ENCODE measurements around the gene DIAPH2. TPM values are rescaled to one million over a fixed set of nuclear protein-coding genes. Genes with fewer than 3 reads are reported as not detected.
"Not testable (repeated sequence)": the region's sequence is repeated elsewhere in the genome, so short reads cannot be mapped to it uniquely, and the experiment has no call there.

DIAPH2 gene
- total RNA-seq, 4 donors from 2014 or later, result 10.3 to 36.6 (median 17.9) TPM

GRCh38 chrX:96729053-96729452 is 44.4 kb downstream of the DIAPH2 start:
- H3K36me3 ChIP-seq, result no peaks in the 10 kb centered on the region
- WGBS, 2 donors, result 50 to 75% methylated on average over 1 of the region's 1 CpG
- H3K27ac ChIP-seq, result no peak overlapping the region
- H3K27me3 ChIP-seq, result no peaks in the 10 kb centered on the region
- no peaks in the 10 kb centered on the region for H3K4me1 ChIP-seq
- H3K9me3 ChIP-seq, result no peaks in the 10 kb centered on the region
- intact Hi-C loops (cut with DNase I), result no loop called here
- H3K4me3 ChIP-seq, result no peak overlapping the region
- no peak for DNase-seq
- TF ChIP-seq CTCF (IDR thresholded peaks at IDR 0.05), result no peak

GRCh38 chrX:96729868-96730643 is 45.4 kb downstream of the DIAPH2 start:
- intact Hi-C loops (cut with DNase I), result no loop called here
- 69 to 88% methylated on average over 2 of the region's 2 CpGs for WGBS, 2 donors

GRCh38 chrX:96731000-96731399 is 46.4 kb downstream of the DIAPH2 start:
- DNase-seq; intact Hi-C loops (cut with DNase I); H3K36me3 ChIP-seq; H3K27ac ChIP-seq; H3K4me3 ChIP-seq; H3K9me3 ChIP-seq; H3K27me3 ChIP-seq; H3K4me1 ChIP-seq: not testable (repeated sequence)
- 88 to 93% methylated on average over 3 of the region's 3 CpGs for WGBS, 2 donors

More at GRCh38 chrX:96729868-96730643, 45.4 kb downstream of the DIAPH2 start:
- no peaks in the 10 kb centered on the region for H3K36me3 ChIP-seq
- TF ChIP-seq CTCF (IDR thresholded peaks at IDR 0.05) (no peak), POLR2A (IDR thresholded peaks at IDR 0.05) (no peak)
- no peak overlapping the region for H3K4me3 ChIP-seq
- H3K9me3 ChIP-seq, result no peaks in the 10 kb centered on the region
- DNase-seq, result no peak
- no peaks in the 10 kb centered on the region for H3K27me3 ChIP-seq
- no peak overlapping the region for H3K27ac ChIP-seq
- H3K4me1 ChIP-seq, result no peaks in the 10 kb centered on the region

GRCh38 chrX:96743367-96744073 is 58.9 kb downstream of the DIAPH2 start:
- Histone ChIP-seq H3K27ac (no peak overlapping the region), H3K36me3 (peaks cover 0 to 14% (median 0%) of the 10 kb centered on the region in 3 donors), H3K9me3 (no peaks in the 10 kb centered on the region), H3K27me3 (no peaks in the 10 kb centered on the region), H3K4me3 (no peak overlapping the region), H3K4me1 (no peaks in the 10 kb centered on the region)
- no peak for DNase-seq
- WGBS, 2 donors, result 72 to 92% methylated on average over 1 of the region's 1 CpG
- TF ChIP-seq CTCF (IDR thresholded peaks at IDR 0.05), result no peak
- no peak for TF ChIP-seq POLR2A (IDR thresholded peaks at IDR 0.05)
- intact Hi-C loops (cut with DNase I), result no loop called here

GRCh38 chrX:96752781-96753180 is 68.1 kb downstream of the DIAPH2 start:
- Histone ChIP-seq H3K36me3 (no peaks in the 10 kb centered on the region), H3K4me3 (no peak overlapping the region), H3K9me3 (no peaks in the 10 kb centered on the region), H3K27me3 (no peaks in the 10 kb centered on the region), H3K27ac (no peak overlapping the region), H3K4me1 (no peaks in the 10 kb centered on the region)
- intact Hi-C loops (cut with DNase I), result no loop called here
- WGBS, 2 donors, result 93 to 95% methylated on average over 5 of the region's 5 CpGs
- no peak for TF ChIP-seq CTCF (IDR thresholded peaks at IDR 0.05)
- no peak for TF ChIP-seq POLR2A (IDR thresholded peaks at IDR 0.05)
- DNase-seq, result no peak

Measured in esophagus squamous epithelium (tissue), 5 donors.